Measurements from ENCODE around the gene ENPP6.
"Not testable (repeated sequence)": the region's sequence is repeated elsewhere in the genome, so short reads cannot be mapped to it uniquely, and the experiment has no call there.

ENPP6 gene

GRCh38 chr4:184066584-184067300, 150.9 kb downstream of the ENPP6 start:
- DNase-seq (ENCODE audit: extremely low read depth in 1 of 2, low read depth in 1 of 2), result no peak

- DNase-seq (ENCODE audit: extremely low read depth in 1 of 2, low read depth in 1 of 2), result no peak
These were observed 152.8 kb downstream of the ENPP6 start for GRCh38 chr4:184064877-184065276.

DNA sequence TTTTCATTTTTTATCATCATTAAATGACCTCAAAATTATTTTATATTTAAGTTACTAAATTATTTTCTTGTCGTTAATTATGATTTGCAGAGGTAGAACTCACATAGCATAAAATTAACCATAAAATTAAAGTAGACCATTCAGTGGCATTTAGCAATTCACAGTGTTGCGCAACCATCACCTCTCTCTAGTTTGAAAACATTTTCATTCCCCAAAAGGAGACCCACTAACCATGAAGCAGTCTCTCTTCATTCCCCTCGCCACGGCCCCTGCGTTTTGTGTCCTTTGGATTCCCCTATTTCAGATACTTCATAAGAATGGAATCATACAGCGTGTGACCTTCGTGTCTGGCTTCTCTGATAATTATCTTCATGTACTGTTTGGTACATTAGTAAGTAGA, 154.9 kb downstream of the ENPP6 start:
- DNase-seq (ENCODE audit: extremely low read depth in 1 of 2, low read depth in 1 of 2), result no peak

DNA sequence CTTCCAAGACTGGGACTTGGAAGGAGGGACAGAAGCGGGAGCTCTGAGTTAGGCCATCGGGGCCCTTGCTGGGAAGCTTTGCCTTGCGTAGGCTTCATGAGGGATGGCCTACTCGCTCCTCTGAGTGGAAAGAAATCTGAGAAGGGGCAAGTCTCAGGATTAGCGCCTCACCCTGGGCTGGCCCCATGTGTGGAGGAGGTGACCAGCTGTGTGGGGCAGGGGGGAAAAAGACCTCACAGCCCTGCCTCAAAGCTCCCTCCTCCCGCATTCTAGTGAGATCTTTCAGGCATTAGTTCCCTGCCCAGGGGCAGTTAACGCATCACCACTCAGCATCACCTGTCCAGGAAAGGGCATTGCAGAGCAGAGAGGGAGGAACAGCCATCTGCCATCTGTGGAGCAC, 156.1 kb downstream of the ENPP6 start:
- no peak for DNase-seq (ENCODE audit: extremely low read depth in 1 of 2, low read depth in 1 of 2)

DNA sequence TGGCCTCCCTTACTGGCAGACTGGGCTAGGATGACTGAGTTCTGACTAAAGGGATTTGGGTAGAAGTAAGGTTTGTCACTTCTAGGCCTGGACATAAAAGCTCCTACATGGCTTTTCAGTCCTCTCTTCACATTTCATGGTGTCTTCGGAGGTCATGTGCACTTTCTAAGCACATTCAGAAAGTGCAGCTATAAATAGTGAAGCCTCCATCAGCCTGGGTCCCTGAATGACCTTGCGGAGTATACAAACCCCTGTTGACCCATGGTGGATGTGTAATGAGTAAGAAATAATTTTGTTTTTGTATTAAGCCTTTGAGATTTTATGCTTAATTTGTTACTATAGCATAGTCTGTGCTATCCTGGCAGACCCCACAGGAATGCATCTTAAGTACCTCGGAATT, 158.6 kb downstream of the ENPP6 start:
- no peak for DNase-seq (ENCODE audit: extremely low read depth in 1 of 2, low read depth in 1 of 2)

- no peak for DNase-seq (ENCODE audit: extremely low read depth in 1 of 2, low read depth in 1 of 2)
These were observed 159.6 kb downstream of the ENPP6 start for GRCh38 chr4:184058026-184058425.

- no peak for DNase-seq (ENCODE audit: extremely low read depth in 1 of 2, low read depth in 1 of 2)
These were observed 160.8 kb downstream of the ENPP6 start for GRCh38 chr4:184056877-184057276.

DNA sequence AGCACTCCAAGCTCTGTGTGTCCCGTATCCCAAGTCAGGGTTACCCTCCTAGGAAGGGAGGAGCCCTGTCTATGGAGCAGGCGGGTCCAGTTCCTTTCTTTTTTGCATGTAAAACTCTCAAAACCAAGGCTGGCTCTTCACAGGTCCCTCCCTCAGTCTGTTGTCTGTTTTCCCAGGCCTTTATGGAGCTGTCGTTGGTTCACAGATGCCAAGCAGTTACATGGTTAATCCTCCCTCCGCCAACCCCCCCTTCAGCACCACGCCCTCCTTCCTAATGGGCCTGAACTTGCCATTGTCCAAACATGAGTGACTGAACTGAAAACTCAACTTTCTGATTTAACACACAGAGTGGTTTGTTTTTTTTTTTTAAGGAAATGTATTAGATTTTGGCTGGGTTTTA, 164.2 kb downstream of the ENPP6 start:
- DNase-seq (ENCODE audit: extremely low read depth in 1 of 2, low read depth in 1 of 2), result no peak

DNA sequence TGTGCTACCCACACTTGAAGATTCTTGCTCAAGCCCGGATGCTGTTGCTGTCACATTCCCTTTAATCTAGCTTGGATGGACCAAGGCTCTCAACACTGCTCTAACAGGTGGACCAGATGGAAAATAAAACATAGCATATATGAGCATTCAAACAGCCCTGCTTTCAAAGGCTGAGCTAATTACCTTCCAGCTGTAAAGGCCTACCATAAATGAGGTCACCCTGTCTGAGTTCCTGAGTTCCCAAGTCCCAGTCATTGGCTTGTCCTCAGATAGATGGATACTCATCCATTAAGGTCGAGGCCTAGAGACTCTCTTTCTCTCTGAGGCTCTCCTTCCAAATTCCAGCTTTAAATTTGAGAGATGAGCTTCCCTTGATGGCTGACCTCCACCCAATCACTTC, 165.1 kb downstream of the ENPP6 start:
- no peak for DNase-seq (ENCODE audit: extremely low read depth in 1 of 2, low read depth in 1 of 2)

- DNase-seq (ENCODE audit: extremely low read depth in 1 of 2, low read depth in 1 of 2), result not testable (repeated sequence)
These were observed 166.4 kb downstream of the ENPP6 start for GRCh38 chr4:184051262-184051661.

- DNase-seq (ENCODE audit: extremely low read depth in 1 of 2, low read depth in 1 of 2), result no peak
These were observed 171.5 kb downstream of the ENPP6 start for GRCh38 chr4:184046148-184046547.

- no peak for DNase-seq (ENCODE audit: extremely low read depth in 1 of 2, low read depth in 1 of 2)
These were observed 176.5 kb downstream of the ENPP6 start for GRCh38 chr4:184041156-184041555.

DNA sequence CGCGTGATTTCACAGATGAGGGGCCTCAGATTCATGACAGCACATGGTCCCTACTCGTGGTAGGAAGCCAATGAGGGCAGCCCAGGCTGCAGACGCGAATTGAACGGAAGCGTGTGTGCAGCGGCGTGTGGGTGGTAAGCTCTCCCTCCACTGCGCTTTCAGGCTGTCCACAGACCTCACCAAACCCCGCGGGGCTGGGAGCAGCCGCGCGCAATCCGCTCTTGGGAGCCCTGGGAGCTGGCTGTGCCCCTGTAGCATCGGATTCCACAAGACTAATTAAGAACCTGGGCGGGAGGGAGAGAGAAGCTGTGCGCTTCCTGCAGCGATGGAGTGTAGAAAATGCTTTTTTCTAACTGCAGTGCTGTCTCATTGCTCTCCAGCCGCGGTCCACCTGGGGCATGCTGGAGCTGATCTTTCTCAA, 177.7 kb downstream of the ENPP6 start:
- no peak for DNase-seq (ENCODE audit: extremely low read depth in 1 of 2, low read depth in 1 of 2)

All from activated CD8-positive, alpha-beta memory T cell treated with anti-CD3 and anti-CD28 coated beads for 1 hour (primary cell).